Activated B cell treated with CpG ODN at 0.5 μM for 24 hours (primary cell): ENCODE data around the gene CROCC2. TPM values are rescaled to one million over a fixed set of nuclear protein-coding genes. Genes with fewer than 3 reads are reported as not detected.

Experiments used
- ATAC-seq: fragments of 200-7000 bp; cut with Tn5 transposase; one replicate; pipeline ENCODE4 v1.10.0; 2021; ENCODE audit warnings: low read depth, mild to moderate bottlenecking, moderate library complexity
- CTCF ChIA-PET: fragments of 350-600 bp; sonication (Branson Sonifier 250); formaldehyde crosslinking; loops from one replicate; lab custom pipeline; 2021; ENCODE audit warnings: antibody characterized with exemption; lab: Charles Lee
- POLR2A ChIA-PET: fragments of 350-600 bp; sonication (Branson Sonifier 250); formaldehyde crosslinking; loops from one replicate; lab custom pipeline; 2021; ENCODE audit warnings: antibody characterized with exemption; lab: Charles Lee
- DNase-seq: peaks from one replicate; pipeline ENCODE4 v3.0.0; 2022
- H3K27ac Mint-ChIP-seq: one replicate; pipeline ENCODE4 v1.8.0; 2020; ENCODE audit warnings: mixed read lengths
- H3K27me3 Mint-ChIP-seq: one replicate; pipeline ENCODE4 v1.8.0; 2021; ENCODE audit warnings: mixed read lengths
- H3K36me3 Mint-ChIP-seq: one replicate; pipeline ENCODE4 v1.8.0; 2021; ENCODE audit warnings: low read depth, mixed read lengths
- H3K4me1 Mint-ChIP-seq: one replicate; pipeline ENCODE4 v1.8.0; 2021; ENCODE audit warnings: mixed read lengths
- H3K4me3 Mint-ChIP-seq: one replicate; pipeline ENCODE4 v1.8.0; 2020; ENCODE audit warnings: mild to moderate bottlenecking, mixed read lengths
- H3K9me3 Mint-ChIP-seq: one replicate; pipeline ENCODE4 v1.8.0; 2020; ENCODE audit warnings: mixed read lengths
- intact Hi-C: fragments of 100-400 bp; cut with micrococcal nuclease; formaldehyde crosslinking; loops from one replicate; pipeline ENCODE4 v1.15.1; 2024
- total RNA-seq: library from RNA; stranded (reverse); gene quantifications from 2 replicates; pipeline ENCODE4 v1.2.3, GENCODE V29; 2022
- TF ChIP-seq, protein P1 (sequence below): fragments of 200-600 bp; IDR thresholded peaks from one replicate; pipeline ENCODE4 v1.8.0; 2022; ENCODE audit warnings: antibody characterized with exemption, mild to moderate bottlenecking

Gene CROCC2
- total RNA-seq, 1 donor from 2014 or later, result not detected

DNA sequence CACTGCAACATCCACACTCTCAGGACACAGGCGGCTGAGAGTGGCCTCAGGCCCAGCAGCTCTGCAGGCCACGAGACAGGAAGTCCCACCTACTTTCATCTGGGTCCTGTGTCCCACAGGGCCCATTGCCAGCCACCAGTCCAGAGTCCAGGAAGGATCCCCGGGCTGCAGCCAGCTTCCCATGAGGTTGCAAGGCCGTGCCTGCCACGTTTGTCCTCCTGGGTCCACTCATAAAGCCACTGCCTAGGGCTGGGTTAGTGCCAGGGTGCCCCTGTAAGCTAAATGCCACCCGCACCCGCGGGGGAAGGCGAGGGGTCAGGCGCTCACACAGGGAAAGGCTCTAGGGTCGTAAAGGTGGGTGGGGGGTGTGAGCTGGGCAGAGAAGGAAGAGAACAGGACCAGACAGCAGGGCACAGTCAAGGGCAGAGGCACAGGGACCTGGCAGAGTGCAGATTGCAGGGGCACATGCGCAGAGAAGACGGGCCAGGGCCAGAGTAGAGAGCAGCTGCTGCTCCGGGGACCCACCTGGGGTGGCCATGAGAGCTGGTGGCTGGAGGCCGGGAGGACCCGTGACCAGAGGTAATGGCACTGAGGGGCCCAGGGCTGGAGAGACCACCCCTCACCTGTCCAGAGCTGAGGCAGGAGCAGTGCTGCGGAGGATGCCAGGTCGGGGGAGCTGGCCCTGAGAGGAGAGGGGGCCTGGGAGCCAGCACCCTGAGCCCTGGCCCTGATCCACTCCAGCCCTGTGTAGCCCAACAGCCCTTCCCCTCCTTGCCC lies 29.5 kb upstream of the CROCC2 start:
- DNase-seq, result peak; percentile 11
- Mint-ChIP-seq H3K9me3 (no peaks in the 10 kb centered on the region), H3K4me1 (no peaks in the 10 kb centered on the region), H3K27ac (no peak overlapping the region), H3K4me3 (no peak overlapping the region), H3K27me3 (no peaks in the 10 kb centered on the region), H3K36me3 (no peaks in the 10 kb centered on the region)
- ChIA-PET POLR2A (no interaction called here), CTCF (no interaction called here)
- ATAC-seq, result no peak
- intact Hi-C loops, result no loop called here
- TF ChIP-seq, protein P1, sequence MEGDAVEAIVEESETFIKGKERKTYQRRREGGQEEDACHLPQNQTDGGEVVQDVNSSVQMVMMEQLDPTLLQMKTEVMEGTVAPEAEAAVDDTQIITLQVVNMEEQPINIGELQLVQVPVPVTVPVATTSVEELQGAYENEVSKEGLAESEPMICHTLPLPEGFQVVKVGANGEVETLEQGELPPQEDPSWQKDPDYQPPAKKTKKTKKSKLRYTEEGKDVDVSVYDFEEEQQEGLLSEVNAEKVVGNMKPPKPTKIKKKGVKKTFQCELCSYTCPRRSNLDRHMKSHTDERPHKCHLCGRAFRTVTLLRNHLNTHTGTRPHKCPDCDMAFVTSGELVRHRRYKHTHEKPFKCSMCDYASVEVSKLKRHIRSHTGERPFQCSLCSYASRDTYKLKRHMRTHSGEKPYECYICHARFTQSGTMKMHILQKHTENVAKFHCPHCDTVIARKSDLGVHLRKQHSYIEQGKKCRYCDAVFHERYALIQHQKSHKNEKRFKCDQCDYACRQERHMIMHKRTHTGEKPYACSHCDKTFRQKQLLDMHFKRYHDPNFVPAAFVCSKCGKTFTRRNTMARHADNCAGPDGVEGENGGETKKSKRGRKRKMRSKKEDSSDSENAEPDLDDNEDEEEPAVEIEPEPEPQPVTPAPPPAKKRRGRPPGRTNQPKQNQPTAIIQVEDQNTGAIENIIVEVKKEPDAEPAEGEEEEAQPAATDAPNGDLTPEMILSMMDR, result no peak

DNA sequence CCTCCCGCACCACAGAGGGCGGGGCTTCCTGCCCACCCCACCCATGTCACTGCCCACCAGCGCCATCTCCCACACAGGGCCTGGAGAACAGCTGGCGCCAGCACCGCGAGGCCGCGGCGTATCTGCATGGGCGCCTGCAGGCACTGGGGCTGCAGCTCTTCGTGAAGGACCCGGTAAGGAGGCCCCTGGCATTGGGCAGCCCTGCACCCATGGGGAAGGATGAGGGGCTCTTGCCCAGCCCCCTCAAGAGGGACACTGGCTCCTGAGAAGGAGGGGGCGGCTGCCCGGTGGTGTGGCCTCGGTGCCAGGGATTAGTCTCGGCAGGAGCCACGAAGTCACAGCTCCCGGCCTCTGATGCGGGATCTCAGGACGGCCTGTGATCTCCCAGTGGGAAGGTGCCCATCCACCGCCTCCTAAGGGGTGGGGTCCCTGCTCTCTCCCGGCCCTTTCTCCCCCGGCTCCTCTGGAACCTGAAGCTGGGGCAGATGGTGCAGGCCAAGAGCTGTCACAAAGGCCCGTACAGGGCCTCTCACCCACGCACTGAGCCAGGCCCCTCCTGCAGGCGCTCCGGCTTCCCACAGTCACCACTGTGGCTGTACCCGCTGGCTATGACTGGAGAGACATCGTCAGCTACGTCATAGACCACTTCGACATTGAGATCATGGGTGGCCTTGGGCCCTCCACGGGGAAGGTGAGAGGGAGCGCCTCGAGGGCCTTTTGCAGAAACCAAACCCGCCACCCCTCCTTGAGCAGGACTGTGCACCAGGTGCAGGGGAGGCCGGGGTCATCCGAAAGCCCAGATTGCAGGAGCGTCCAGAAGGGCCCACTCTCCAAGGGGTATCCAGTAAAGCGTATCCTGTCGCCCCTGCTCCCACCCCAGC lies 28.4 kb upstream of the CROCC2 start:
- Mint-ChIP-seq H3K27ac (no peak overlapping the region), H3K36me3 (no peaks in the 10 kb centered on the region), H3K4me3 (no peak overlapping the region), H3K9me3 (no peaks in the 10 kb centered on the region), H3K4me1 (no peaks in the 10 kb centered on the region), H3K27me3 (no peaks in the 10 kb centered on the region)
- CTCF ChIA-PET, result no interaction called here
- intact Hi-C loops, result no loop called here
- POLR2A ChIA-PET, result no interaction called here
- ATAC-seq, result no peak
- TF ChIP-seq, protein P1, result no peak
- peak; percentile 10 for DNase-seq

DNA sequence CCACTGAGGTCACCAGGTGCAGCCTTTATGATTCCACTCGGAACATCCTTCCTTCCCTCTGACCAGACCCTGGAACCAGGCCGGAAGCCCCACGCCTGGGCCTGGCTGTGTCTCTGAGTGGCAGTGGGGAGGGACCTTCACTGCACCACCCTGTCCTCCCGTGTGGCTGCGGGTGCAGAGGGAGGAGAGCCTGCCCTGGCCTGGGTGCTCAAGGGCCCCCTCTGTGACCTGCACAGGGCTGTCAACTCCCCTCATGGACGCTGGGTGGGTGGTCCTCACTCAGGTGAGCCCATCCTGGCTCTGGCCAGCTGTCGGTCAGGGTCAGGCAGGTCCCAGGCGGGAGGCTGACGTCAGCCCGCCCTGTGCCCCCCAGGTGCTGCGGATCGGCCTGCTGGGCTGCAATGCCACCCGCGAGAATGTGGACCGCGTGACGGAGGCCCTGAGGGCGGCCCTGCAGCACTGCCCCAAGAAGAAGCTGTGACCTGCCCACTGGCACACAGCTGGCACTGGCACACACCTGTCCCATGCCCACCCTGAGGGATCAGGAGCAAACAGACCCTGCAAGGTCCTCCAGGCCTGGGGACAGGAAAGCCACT lies 27.7 kb upstream of the CROCC2 start:
- peaks cover 2% of the 10 kb centered on the region for H3K27me3 Mint-ChIP-seq
- H3K4me3 Mint-ChIP-seq, result no peak overlapping the region
- H3K4me1 Mint-ChIP-seq, result no peaks in the 10 kb centered on the region
- no peak overlapping the region for H3K27ac Mint-ChIP-seq
- intact Hi-C loops, result no loop called here
- ATAC-seq, result no peak
- H3K36me3 Mint-ChIP-seq, result no peaks in the 10 kb centered on the region
- TF ChIP-seq, protein P1, result no peak
- ChIA-PET POLR2A (no interaction called here), CTCF (no interaction called here)
- DNase-seq, result peak; percentile 13
- no peaks in the 10 kb centered on the region for H3K9me3 Mint-ChIP-seq

DNA sequence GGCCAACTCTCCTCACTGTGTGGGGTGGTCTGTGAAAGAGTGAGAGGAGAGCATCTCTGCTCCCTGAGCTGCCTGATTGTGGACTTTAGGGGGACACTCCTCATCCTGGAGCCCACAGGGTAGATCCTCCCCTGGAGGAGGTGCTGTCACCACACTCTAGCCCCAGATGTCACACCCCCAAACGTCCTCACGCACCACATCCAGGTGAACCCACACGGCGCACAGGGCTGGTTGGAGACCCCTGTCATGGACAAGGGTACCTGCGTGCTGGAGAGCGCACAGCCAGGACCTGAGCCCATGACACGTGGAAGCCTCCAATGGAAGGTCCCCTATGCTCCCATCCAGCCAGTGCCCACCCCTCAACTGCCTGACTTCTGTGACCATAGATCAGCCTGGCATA lies 27.0 kb upstream of the CROCC2 start:
- DNase-seq (no peak), ATAC-seq (no peak)
- CTCF ChIA-PET, result no interaction called here
- POLR2A ChIA-PET, result no interaction called here
- intact Hi-C loops, result no loop called here
- Mint-ChIP-seq H3K27me3 (peaks cover 2% of the 10 kb centered on the region), H3K4me1 (no peaks in the 10 kb centered on the region), H3K27ac (no peak overlapping the region), H3K36me3 (no peaks in the 10 kb centered on the region), H3K9me3 (no peaks in the 10 kb centered on the region), H3K4me3 (no peak overlapping the region)
- TF ChIP-seq, protein P1, result no peak

DNA sequence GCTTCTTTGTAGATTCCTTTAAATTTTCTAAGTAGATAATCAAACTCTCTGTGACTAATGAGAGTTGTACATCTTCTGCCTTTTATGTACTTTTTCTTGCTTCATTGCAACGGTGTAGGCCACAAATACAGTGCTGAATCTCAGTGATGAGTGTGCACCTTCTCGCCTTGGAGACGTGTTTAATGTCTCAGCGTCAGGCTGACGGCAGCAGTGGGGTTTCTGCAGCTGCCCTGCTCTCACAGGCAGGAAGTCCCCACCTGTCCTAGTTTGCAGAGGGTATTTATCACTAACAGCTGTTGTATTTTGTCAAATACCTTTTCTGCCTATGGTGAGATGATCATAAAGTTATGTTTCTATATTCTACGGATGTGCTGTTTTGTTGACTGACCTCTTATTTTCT lies 24.2 kb upstream of the CROCC2 start:
- no peaks in the 10 kb centered on the region for H3K36me3 Mint-ChIP-seq

More for the DNA sequence above, 24.2 kb upstream of the CROCC2 start:
- ATAC-seq (no peak), DNase-seq (no peak)
- no peaks in the 10 kb centered on the region for H3K4me1 Mint-ChIP-seq
- CTCF ChIA-PET, result no interaction called here
- intact Hi-C loops, result no loop called here
- peaks cover 2% of the 10 kb centered on the region for H3K27me3 Mint-ChIP-seq
- POLR2A ChIA-PET, result no interaction called here
- TF ChIP-seq, protein P1, result no peak
- H3K4me3 Mint-ChIP-seq, result no peak overlapping the region
- H3K9me3 Mint-ChIP-seq, result no peaks in the 10 kb centered on the region
- H3K27ac Mint-ChIP-seq, result no peak overlapping the region
